AG09309 (cell line): ENCODE results near the gene DACH2.

Experiments used
- DNase-seq: peaks from one replicate; pipeline ENCODE4 v3.0.0-alpha.2; 2010; ENCODE audit warnings: low read depth
- H3K4me3 ChIP-seq: 2 replicates; pipeline ENCODE4 v1.5.1; 2011; ENCODE audit warnings: mild to moderate bottlenecking, low read depth, low read length, moderate library complexity; ENCODE audit not compliant: control insufficient read depth
- CTCF ChIP-seq: IDR thresholded peaks from 2 replicates; pipeline ENCODE4 v1.5.1; 2011; ENCODE audit warnings: mild to moderate bottlenecking, low read depth, low read length, inconsistent platforms; ENCODE audit not compliant: insufficient read depth, control insufficient read depth; ENCODE audit errors: missing control alignments

DACH2 gene

GRCh38 chrX:86696951-86697350 lies 548.7 kb downstream of the DACH2 start:
- no peak for DNase-seq
- TF ChIP-seq CTCF: no peak
- H3K4me3 ChIP-seq: no peak overlapping the region

DNA sequence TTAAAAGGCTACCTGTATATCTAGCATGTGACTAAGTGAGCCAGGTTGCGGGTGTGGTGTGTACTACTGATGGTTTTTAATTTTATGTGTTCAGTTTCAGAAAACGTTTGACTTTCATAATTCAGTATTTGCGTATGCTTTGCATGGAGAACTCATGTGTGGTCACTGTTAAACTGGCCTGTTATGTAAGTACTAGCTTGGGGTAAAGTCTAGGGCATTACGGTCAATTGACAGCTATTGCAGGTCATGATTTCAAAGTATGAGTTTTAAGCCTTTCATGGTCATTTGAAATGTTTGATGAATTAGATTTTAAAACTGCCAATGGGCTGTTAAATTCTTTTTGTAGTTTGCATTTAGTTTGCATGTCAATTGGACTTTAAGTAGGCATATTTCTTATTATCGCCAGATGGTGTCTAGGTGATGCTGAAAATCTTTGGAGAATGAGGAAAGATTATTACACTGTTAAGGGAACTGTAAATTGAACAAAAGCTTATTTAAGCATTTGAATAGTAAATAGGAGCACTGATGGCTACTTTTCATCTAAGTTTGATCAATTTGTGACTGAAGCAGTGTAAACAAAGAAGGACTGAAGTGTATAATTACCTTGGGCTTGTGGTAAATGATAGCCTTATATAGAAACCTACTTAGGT lies 563.4 kb downstream of the DACH2 start:
- H3K4me3 ChIP-seq: no peak overlapping the region
- no peak for TF ChIP-seq CTCF
- DNase-seq: no peak

DNA sequence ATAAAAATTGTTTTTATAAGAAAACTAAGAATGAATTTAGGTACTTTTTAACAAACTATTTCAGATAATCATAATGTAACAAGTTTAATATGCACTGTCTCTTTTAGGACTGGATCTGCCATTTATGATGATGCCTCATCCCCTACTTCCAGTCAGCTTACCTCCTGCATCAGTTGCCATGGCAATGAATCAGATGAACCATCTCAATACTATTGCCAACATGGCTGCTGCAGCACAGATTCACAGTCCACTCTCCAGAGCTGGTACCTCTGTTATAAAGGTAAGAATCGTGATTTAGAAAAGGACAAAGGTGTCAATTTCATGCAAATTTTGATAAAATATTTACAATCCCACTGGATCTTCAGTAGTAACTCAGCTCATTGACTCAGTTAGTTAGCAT lies 566.2 kb downstream of the DACH2 start:
- TF ChIP-seq CTCF: no peak
- DNase-seq: no peak
- no peak overlapping the region for H3K4me3 ChIP-seq

DNA sequence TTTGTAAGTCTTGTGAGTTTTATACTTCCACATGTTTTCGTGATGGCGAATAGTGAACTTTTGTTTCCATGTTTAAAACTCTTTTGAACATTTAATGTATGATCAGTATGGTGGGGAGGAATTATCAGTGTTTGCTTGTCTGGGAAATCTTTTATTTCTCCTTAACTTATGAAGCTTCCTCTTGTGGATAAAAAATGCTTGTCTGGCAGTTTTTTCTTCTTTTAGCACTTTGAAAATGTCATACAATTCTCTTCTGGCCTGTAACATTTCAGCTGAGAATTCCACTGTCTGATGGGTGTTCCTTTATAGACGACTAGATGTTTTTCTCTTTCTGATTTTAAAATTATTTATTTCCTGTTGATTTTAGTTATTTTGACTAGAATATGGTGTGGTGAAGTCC lies 576.0 kb downstream of the DACH2 start:
- H3K4me3 ChIP-seq: no peak overlapping the region
- TF ChIP-seq CTCF: no peak
- no peak for DNase-seq

DNA sequence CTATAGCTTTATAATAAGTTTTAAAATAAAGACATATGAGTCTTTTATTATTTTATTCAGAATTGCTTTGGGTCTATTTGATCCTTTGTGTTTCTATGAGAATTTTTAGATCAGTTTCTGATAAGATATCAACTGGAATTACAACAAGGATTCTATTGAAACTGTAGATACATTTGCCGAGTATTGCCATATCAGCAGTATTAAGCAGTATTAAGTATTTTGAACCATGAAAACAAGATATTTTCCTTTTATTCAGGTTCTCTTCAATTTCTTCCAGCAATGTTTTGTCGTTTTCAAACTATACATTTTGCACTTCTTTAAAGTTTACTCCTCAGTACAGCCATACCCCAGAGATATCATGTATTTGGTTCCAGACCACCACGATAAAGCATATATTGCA lies 598.8 kb downstream of the DACH2 start:
- no peak for TF ChIP-seq CTCF
- DNase-seq: no peak
- H3K4me3 ChIP-seq: no peak overlapping the region

DNA sequence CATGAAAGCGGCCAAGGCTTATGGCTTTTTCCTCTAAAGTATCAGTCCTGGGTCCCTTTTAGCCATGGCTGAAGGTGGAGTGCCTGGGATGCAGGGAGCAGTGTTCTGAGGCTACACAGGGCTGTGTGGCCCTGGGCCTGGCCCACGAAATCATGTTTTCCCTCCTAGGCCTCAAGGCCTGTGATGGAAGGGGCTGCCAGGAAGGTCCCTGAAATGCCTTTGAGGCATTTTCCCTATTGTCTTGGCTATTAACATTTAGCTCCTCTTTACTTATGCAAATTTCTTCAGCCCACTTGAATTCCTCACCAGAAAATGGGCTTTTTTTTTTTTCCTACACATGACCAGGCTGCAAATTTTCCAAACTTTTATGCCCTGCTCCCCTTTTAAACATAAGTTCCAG lies 657.0 kb downstream of the DACH2 start:
- no peak for TF ChIP-seq CTCF
- no peak for DNase-seq
- H3K4me3 ChIP-seq: no peak overlapping the region

DNA sequence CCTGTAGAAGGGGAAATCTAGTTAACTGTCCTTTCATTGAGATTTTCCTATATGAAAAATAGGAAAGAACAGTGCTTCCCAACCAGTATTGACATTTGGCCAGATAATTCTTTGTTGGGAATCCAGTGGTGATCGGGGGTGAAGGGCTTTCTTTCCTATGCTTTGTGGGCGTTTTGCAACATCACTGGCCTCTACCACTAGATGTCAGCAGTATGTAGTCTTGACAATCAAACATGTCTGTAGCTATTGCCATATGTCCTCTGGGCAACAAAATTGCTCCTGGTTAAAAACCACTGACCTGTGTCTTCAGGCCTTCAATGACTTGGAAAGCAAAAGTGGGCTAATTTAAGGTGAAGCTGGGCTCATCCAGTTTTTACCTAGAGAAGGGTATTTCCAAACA lies 658.5 kb downstream of the DACH2 start:
- no peak overlapping the region for H3K4me3 ChIP-seq
- no peak for DNase-seq
- peak; percentile 32 for TF ChIP-seq CTCF
